SJCRH30 (cell line): ENCODE results near the gene SCARF2. TPM values are rescaled to one million over a fixed set of nuclear protein-coding genes. Genes with fewer than 3 reads are reported as not detected.
"Not testable (repeated sequence)": the region's sequence is repeated elsewhere in the genome, so short reads cannot be mapped to it uniquely, and the experiment has no call there.

Source experiments
- DNase-seq, 2 experiments: peaks; one replicate each; pipeline ENCODE4 v3.0.0-alpha.2; 2015 to 2020
- H3K27ac ChIP-seq: fragments of 250-450 bp; sonication (Bioruptor Pico); 2 replicates; pipeline ENCODE4 v1.5.1; 2020; ENCODE audit warnings: mild to moderate bottlenecking, moderate library complexity
- H3K27me3 ChIP-seq: fragments of 250-450 bp; sonication (Bioruptor Pico); 2 replicates; pipeline ENCODE4 v1.5.1; 2020; ENCODE audit warnings: mild to moderate bottlenecking, moderate library complexity
- H3K36me3 ChIP-seq: fragments of 250-450 bp; sonication (Bioruptor Pico); 2 replicates; pipeline ENCODE4 v1.5.1; 2020; ENCODE audit warnings: mild to moderate bottlenecking, moderate library complexity
- H3K4me1 ChIP-seq: fragments of 250-450 bp; sonication (Bioruptor Pico); 2 replicates; pipeline ENCODE4 v1.5.1; 2020; ENCODE audit warnings: mild to moderate bottlenecking, moderate library complexity
- H3K4me3 ChIP-seq: fragments of 250-450 bp; sonication (Bioruptor Pico); 2 replicates; pipeline ENCODE4 v1.5.1; 2020; ENCODE audit warnings: mild to moderate bottlenecking, moderate library complexity
- H3K9me3 ChIP-seq: fragments of 250-450 bp; sonication (Bioruptor Pico); replicated peaks from 2 replicates; pipeline ENCODE4 v1.5.1; 2020; ENCODE audit warnings: mild to moderate bottlenecking, moderate library complexity
- total RNA-seq: library from RNA; depleted of rRNA; stranded (reverse); fragments of >200 nt; shearing (Covaris generic); gene quantifications from 2 replicates; pipeline ENCODE4 v1.2.3, GENCODE V29; 2014

Gene SCARF2
- total RNA-seq, 1 experiment from 2014 or later = 12.9 TPM

DNA sequence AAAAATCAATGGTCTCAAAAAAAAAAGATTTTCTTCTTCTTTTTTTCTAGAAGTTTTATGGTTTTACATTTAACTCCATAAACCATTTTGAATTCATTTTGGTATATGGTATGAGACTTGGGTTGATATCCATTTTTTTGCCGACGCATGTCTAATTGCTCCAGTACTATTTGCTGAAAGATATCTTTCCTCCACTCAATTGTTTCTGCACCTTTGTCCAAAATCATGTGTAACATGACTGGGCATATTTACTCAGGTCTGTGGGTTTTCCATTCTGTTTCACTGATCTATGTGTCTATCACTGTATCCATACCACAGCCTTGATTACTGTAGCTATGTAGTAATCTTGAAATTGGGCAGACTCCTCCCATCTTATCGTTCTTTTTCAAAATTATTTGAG is 15.6 kb upstream of the SCARF2 start:
- Histone ChIP-seq H3K27me3 (no peaks in the 10 kb centered on the region), H3K36me3 (no peaks in the 10 kb centered on the region), H3K9me3 (no peaks in the 10 kb centered on the region), H3K4me3 (no peak overlapping the region), H3K27ac (no peak overlapping the region), H3K4me1 (no peaks in the 10 kb centered on the region)
- no peak for DNase-seq

- Histone ChIP-seq H3K4me1 (no peaks in the 10 kb centered on the region), H3K4me3 (no peak overlapping the region), H3K9me3 (no peaks in the 10 kb centered on the region), H3K27ac (no peak overlapping the region), H3K27me3 (no peaks in the 10 kb centered on the region), H3K36me3 (no peaks in the 10 kb centered on the region)
- DNase-seq = no peak
Measured at GRCh38 chr22:20451920-20452319, 14.3 kb upstream of the SCARF2 start.

DNA sequence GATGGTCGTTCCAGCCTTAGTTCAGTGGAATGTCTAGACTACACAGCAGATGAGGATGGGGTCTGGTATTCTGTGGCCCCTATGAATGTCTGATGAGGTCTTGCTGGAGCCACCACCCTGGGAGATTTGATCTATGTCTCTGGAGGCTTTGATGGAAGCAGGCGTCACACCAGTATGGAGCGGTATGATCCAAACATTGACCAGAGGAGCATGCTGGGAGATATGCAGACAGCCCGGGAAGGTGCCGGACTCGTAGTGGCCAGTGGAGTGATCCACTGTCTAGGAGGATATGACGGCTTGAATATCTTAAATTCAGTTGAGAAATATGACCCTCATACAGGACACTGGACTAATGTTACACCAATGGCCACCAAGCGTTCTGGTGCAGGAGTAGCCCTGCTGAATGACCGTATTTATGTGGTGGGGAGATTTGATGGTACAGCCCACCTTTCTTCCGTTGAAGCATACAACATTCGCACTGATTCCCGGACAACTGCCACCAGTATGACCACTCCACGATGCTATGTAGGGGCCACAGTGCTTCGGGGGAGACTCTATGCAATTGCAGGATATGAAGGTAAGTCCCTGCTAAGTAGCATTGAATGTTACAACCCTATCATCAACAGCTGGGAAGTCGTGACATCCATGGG is 13.6 kb upstream of the SCARF2 start:
- not testable (repeated sequence) for H3K27me3 ChIP-seq, DNase-seq, H3K4me3 ChIP-seq, H3K36me3 ChIP-seq, H3K9me3 ChIP-seq, H3K27ac ChIP-seq, H3K4me1 ChIP-seq

GRCh38 chr22:20450551-20450906 is 12.9 kb upstream of the SCARF2 start:
- H3K4me3 ChIP-seq = no peak overlapping the region
- H3K36me3 ChIP-seq = no peaks in the 10 kb centered on the region
- H3K27ac ChIP-seq = no peak overlapping the region
- H3K4me1 ChIP-seq = no peaks in the 10 kb centered on the region
- H3K9me3 ChIP-seq = no peaks in the 10 kb centered on the region
- DNase-seq = no peak
- no peaks in the 10 kb centered on the region for H3K27me3 ChIP-seq

GRCh38 chr22:20449819-20450550 is 12.4 kb upstream of the SCARF2 start:
- H3K4me3 ChIP-seq = no peak overlapping the region
- no peak for DNase-seq
- no peaks in the 10 kb centered on the region for H3K36me3 ChIP-seq
- no peaks in the 10 kb centered on the region for H3K9me3 ChIP-seq
- no peaks in the 10 kb centered on the region for H3K4me1 ChIP-seq
- no peak overlapping the region for H3K27ac ChIP-seq
- H3K27me3 ChIP-seq = no peaks in the 10 kb centered on the region

DNA sequence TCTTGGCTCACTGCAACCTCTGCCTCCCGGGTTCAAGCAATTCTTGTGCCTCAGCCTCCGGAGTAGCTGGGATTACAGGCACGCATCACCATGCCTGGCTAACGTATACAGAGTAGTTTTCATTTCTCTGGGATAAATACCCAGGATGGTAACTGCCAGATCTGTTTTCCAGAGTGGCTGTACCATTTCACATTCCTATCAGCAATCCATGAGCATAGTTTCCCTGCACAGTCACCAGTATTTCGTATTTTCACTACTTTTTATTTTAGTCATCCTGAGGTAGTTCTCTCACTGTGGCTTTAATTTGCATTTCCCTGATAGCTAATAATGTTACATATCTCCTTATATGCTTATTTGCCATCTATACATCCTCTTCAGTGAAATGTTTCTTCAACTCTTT is 11.0 kb upstream of the SCARF2 start:
- no peak overlapping the region for H3K27ac ChIP-seq
- H3K4me3 ChIP-seq = no peak overlapping the region
- H3K4me1 ChIP-seq = no peaks in the 10 kb centered on the region
- H3K27me3 ChIP-seq = no peaks in the 10 kb centered on the region
- H3K9me3 ChIP-seq = no peaks in the 10 kb centered on the region
- no peaks in the 10 kb centered on the region for H3K36me3 ChIP-seq
- no peak for DNase-seq

DNA sequence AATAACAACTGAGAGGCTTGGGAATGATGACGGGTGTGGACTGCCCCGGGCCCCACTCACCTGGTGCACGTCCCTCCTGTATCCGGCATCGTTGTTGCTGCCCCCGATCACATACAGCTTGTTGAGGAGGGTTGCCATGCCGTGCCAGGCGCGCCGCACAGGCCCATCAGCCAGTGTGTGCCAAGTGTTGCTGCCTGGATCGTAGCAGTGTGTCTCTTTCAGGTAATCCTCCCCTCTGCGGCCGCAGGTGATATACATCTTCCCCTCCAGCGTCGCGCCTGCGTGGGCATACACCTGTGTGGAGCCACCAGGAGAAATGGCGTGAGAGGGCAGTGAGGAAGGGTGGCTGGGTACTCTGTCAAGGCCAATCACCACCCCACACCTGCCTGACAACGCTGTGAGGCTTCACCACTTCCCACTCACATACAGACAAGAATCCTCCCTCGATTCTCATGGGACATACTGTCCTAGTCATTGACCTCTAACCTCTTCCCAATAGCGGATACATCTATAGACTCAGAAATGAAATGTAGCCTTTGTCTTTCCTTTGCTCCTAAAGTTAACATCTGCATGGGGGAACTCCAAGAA is 8.9 kb upstream of the SCARF2 start:
- Histone ChIP-seq H3K4me1 (no peaks in the 10 kb centered on the region), H3K4me3 (no peak overlapping the region), H3K27ac (no peak overlapping the region), H3K27me3 (no peaks in the 10 kb centered on the region), H3K36me3 (no peaks in the 10 kb centered on the region), H3K9me3 (no peaks in the 10 kb centered on the region)
- DNase-seq = no peak

- DNase-seq = no peak
- H3K9me3 ChIP-seq = no peaks in the 10 kb centered on the region
- H3K4me3 ChIP-seq = no peak overlapping the region
- H3K27ac ChIP-seq = no peak overlapping the region
- no peaks in the 10 kb centered on the region for H3K27me3 ChIP-seq
- H3K36me3 ChIP-seq = no peaks in the 10 kb centered on the region
- H3K4me1 ChIP-seq = no peaks in the 10 kb centered on the region
Measured at GRCh38 chr22:20444325-20444724, 6.7 kb upstream of the SCARF2 start.

GRCh38 chr22:20442485-20443284 is 5.1 kb upstream of the SCARF2 start:
- Histone ChIP-seq H3K4me1 (no peaks in the 10 kb centered on the region; the same call in 1 of the 2 replicates), H3K4me3 (no peak overlapping the region), H3K27ac (no peak overlapping the region), H3K9me3 (no peaks in the 10 kb centered on the region), H3K27me3 (no peaks in the 10 kb centered on the region), H3K36me3 (no peaks in the 10 kb centered on the region)
- no peak for DNase-seq

DNA sequence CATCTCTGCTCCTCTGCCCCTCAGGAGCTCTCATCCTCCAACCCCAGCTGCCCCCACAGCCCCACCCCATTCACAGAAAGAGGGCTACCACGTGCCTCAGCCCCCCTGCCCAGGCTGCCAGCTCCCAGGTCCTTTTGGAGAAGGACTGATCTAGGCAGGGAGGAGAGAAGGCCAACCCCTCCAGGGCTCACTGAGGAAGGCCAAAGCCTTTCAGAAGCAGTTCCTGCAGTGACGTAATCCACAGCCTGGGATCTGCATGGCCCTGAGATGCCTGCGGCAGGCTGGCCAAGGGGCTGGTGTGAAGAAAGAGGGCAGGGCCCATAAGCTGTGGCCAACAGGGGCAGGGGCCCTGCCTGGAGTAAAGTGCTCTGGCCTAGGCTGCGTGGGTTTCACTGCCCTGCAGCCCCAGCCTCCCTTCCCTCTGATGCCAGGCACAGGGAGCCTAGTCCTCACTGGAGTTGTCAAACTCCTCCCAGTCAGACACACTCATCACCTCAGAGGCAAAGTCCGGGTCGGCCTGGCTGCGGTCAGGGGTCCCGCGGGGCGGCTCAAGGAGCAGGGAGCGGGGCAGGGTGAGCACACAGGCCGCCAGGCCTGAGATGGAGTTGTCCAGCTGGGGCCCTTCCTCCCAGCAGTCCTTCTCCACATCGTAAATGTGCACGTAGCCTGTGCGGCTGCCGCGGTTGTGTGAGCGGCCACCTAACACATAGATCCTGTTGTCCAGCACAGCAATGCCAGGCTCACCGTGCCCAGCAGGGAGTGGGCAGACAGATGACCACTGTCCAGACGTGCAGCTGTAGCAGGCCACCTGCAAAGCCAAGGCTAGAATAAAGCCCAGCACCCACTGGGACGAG is 4.2 kb upstream of the SCARF2 start:
- Histone ChIP-seq H3K4me1 (no peaks in the 10 kb centered on the region; the same call in 1 of the 2 replicates), H3K4me3 (no peak overlapping the region)
- no peak for DNase-seq

DNA sequence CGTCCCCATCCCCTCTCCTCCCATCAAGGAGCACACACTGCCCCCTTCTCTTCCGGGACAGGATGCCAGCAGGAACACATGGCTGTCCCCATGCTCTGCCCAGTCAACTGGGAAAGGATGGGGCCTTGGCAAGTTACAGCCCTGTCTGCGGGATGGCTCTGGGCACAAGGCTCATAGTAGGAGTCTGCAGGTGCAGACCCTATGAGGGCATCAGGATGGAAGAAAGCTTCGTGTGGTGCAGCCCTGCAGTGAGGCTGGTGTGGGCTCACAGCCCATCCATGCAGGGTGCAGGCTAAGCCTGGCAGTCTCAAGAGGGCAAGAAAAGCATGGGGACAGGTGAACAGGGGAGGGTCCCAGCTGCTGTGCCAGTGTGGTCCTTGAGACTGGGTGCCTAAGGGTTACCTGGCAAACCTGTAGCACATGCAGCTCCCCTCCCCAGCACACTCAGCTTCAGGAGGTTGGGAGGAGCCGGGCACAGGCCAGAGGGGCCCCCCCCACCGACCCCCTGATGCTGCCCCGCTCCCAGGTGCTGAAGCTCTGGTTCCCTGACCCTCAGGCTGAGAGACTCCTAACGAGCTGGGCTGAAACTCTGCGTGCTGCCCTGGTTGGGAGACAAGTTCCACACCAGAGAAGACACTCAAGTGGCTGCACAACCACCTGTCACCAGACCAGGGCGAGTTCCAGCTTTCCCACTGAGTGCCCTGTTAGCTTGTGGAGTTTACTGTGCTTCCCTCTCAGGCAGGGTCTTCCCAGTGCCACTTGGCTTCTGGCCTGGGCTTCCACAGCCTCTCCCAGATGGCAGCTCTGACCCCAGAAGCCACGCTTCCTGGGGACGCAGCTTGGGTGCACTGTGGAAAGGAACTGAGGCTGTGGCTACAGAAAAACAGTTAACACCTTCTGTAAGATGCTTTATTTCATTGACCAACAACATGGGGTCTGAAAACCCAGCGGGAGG is 3.3 kb upstream of the SCARF2 start:
- Histone ChIP-seq H3K27me3 (no peaks in the 10 kb centered on the region), H3K9me3 (no peaks in the 10 kb centered on the region), H3K27ac (no peak overlapping the region), H3K4me1 (no peaks in the 10 kb centered on the region; the same call in 1 of the 2 replicates), H3K4me3 (no peak overlapping the region), H3K36me3 (no peaks in the 10 kb centered on the region)
- no peak for DNase-seq

More for the DNA sequence above, 4.2 kb upstream of the SCARF2 start:
- no peaks in the 10 kb centered on the region for H3K27me3 ChIP-seq
- H3K27ac ChIP-seq = no peak overlapping the region
- H3K9me3 ChIP-seq = no peaks in the 10 kb centered on the region
- no peaks in the 10 kb centered on the region for H3K36me3 ChIP-seq

DNA sequence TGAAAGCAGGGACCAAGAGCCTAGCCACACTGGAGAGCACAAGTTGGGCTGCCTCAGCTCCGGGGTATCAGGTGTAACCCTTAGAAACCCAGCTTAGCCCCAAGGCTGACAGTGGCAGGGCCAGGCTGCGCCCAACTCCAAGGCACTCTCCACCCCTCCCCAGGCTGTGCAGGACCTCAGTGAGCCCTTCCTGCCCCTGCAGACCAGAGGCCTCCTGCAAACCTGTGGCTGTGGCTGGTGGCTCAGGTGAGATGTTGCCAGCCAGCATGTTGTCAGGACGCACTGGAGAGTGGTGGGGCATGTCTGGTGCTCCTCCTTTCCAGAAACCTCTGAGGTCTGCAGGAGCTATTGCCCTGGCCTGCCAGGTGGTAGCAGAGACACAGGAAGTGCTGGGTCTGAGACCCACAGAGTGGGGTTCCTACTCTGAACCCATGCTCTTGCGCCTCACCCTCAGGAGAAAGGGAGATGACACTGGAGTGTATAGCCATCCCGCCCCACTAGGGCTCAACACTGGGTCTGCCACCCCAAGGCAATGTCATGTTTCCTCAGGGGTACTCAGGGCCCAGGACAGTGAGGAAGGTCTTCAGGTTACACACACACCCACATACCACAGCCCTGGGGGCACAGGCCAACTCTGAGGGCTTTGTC is 2.4 kb upstream of the SCARF2 start:
- Histone ChIP-seq H3K27ac (no peak overlapping the region), H3K9me3 (no peaks in the 10 kb centered on the region), H3K36me3 (no peaks in the 10 kb centered on the region), H3K4me3 (no peak overlapping the region), H3K4me1 (no peaks in the 10 kb centered on the region; the same call in 1 of the 2 replicates), H3K27me3 (no peaks in the 10 kb centered on the region)
- no peak for DNase-seq

DNA sequence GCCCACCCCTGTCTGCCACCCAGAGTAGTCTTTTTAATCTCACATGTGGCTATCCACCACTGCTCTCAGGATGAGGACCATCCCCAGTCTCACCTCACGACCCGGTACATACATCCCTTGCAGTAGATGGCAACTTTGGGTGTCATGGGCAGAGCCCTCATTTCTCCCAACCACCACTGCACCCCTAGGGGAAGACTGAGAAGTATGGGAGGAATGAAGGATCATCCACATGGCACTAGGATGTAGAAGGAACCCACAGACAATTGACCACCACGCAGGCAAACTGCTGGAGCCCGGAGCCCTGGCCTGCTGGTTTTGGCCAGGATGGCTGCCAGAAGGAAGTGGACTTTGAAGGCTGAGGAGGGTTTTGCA is 1.9 kb upstream of the SCARF2 start:
- no peak overlapping the region for H3K4me3 ChIP-seq
- H3K9me3 ChIP-seq = no peaks in the 10 kb centered on the region
- H3K4me1 ChIP-seq = no peaks in the 10 kb centered on the region; the same call in 1 of the 2 replicates
- no peaks in the 10 kb centered on the region for H3K36me3 ChIP-seq
- no peaks in the 10 kb centered on the region for H3K27me3 ChIP-seq
- no peak for DNase-seq
- H3K27ac ChIP-seq = no peak overlapping the region
